Heart right ventricle (tissue), 16 donors: ENCODE data around the gene C6orf15. TPM values are rescaled to one million over a fixed set of nuclear protein-coding genes. Genes with fewer than 3 reads are reported as not detected.

Experiments
- ATAC-seq, 8 donors: fragments of 200-7000 bp; cut with Tn5 transposase; one replicate each; pipeline ENCODE4 v1.9.1; 2020; ENCODE audit warnings: mild to moderate bottlenecking in 8 of 8, moderate library complexity in 8 of 8, moderate number of reproducible peaks in 1 of 8
- DNase-seq, 2 donors: peaks; one replicate each; pipeline ENCODE4 v3.0.0-alpha.2; 2020
- H3K27ac ChIP-seq, 10 donors: fragments of 200-600 bp; sonication (generic) in 2 of 10; one replicate each; pipeline versions ENCODE4 v1.5.0 to v1.8.0; 2020 to 2022; ENCODE audit warnings: mild to moderate bottlenecking in 3 of 10
- H3K27me3 ChIP-seq, 7 donors: fragments of 200-600 bp; one replicate each; pipeline ENCODE4 v1.8.0; 2021 to 2022; ENCODE audit warnings: mild to moderate bottlenecking in 2 of 7
- H3K36me3 ChIP-seq, 9 donors: fragments of 200-600 bp; sonication (generic) in 1 of 9; one replicate each; pipeline versions ENCODE4 v1.5.0 to v1.8.0; 2020 to 2022; ENCODE audit warnings: mild to moderate bottlenecking in 2 of 9
- H3K4me1 ChIP-seq, 9 donors: fragments of 200-600 bp; sonication (generic) in 1 of 9; one replicate each; pipeline versions ENCODE4 v1.5.0 to v1.8.0; 2020 to 2022; ENCODE audit warnings: mild to moderate bottlenecking in 4 of 9
- H3K4me3 ChIP-seq, 10 donors: fragments of 200-600 bp; sonication (generic) in 2 of 10; one replicate each; pipeline versions ENCODE4 v1.5.0 to v1.8.0; 2020 to 2022; ENCODE audit warnings: mild to moderate bottlenecking in 7 of 10, moderate library complexity in 2 of 10
- H3K9me3 ChIP-seq, 11 donors: fragments of 200-600 bp in 10 of 11; sonication (generic) in 2 of 11; one replicate each; pipeline versions ENCODE4 v1.5.0 to v1.8.0; 2013 to 2022; ENCODE audit warnings: mild to moderate bottlenecking in 2 of 11, control low read depth in 1 of 11, moderate library complexity in 1 of 11
- CTCF ChIP-seq, 9 donors: fragments of 200-600 bp; sonication (generic) in 2 of 9; IDR thresholded peaks; one replicate each; pipeline versions ENCODE4 v1.5.0 to v1.8.0; 2021 to 2022; ENCODE audit warnings: antibody characterized with exemption in 9 of 9, mild to moderate bottlenecking in 5 of 9, moderate library complexity in 1 of 9
- WGBS, 2 donors: extraction: QIAGEN DNeasy Blood & Tissue Kit; methylation state at CpG; one replicate each; pipeline ENCODE4 v1.1.7; 2013; ENCODE audit warnings: inconsistent platforms in 1 of 2; 5-methylcytosine and 5-hydroxymethylcytosine counted together
- intact Hi-C, 10 donors: fragments of 100-400 bp; cut with DNase I; formaldehyde crosslinking; loops; one replicate each; pipeline versions ENCODE4 v1.11.1 to v1.14.2; 2022
- polyA plus RNA-seq, 2 donors: library from polyadenylated mRNA; stranded (reverse); fragments of 200-250 nt; gene quantifications; one replicate each; pipeline ENCODE4 v1.2.3, GENCODE V29; 2013
- total RNA-seq, 10 donors: library from RNA; stranded (reverse); fragmentation: NEBNext Ultra II Directional in 3 of 10; extraction: Animal tissue kit (Norgen Biotek cat#: 25700) in 3 of 10; gene quantifications; one replicate each; pipeline versions ENCODE4 v1.2.1 to v1.2.4, GENCODE V29; 2021 to 2023
- donor health status: Arrhythmogenic right ventricular cardiomyopathy.
- donor health status: ischemic (EF 13 %, LVEDD 7.1; RV severe dilation, severe dysfunction).
- donor health status: healthy with polysubstance abuse.
- donor health status: DM: no; HTN: yes; CAD: no.
- donor health status: DM: no; HTN: no; CAD: no.
- donor health status: ischemic (EF 25% LVEDD 6.9; RV normal size, moderate dysfunction).
- donor health status: ischemic (EF 25% LVEDD 5.7; RV mildly dilated, moderate dysfunction).
- donor health status: healthy.
- donor health status: DM: yes; HTN: yes; CAD: no.
- donor health status: Ischemic cardiomyopathy.
- donor health status: ischemic (EF 35%, LVEDD 5.7; RV mildly dilated, moderate dysfunction).
- donor health status: nonischemic (EF 11% LVEDD 7.7; RV severe dilation, severe dysfunction).
- donor health status: DM: yes; HTN: yes; CAD: no.
- donor health status: PGD.
- donor health status: ischemic (EF 29% LVEDD 5.4; RV normal size, mild dysfunction).
- donor health status: nonischemic (EF 23%, LVEDD 6.1; RV moderate dilation, normal function).

C6orf15 gene
- total and polyA plus RNA-seq, 12 donors: not detected

GRCh38 chr6:31152781-31153180, 40.4 kb upstream of the C6orf15 start:
- WGBS, 2 donors: 89 to 95% methylated on average over 7 of the region's 7 CpGs
- Histone ChIP-seq H3K27ac (no peak overlapping the region), H3K4me1 (peaks cover 3 to 11% (median 7%) of the 10 kb centered on the region in 9 donors), H3K27me3 (no peaks in the 10 kb centered on the region), H3K9me3 (no peaks in the 10 kb centered on the region), H3K4me3 (no peak overlapping the region), H3K36me3 (peaks cover 0 to 66% (median 0%) of the 10 kb centered on the region in 9 donors)
- TF ChIP-seq CTCF (IDR thresholded peaks at IDR 0.05): no peak
- intact Hi-C loops: no loop called here
- DNase-seq (no peak), ATAC-seq (no peak)

- DNase-seq (no peak), ATAC-seq (no peak)
- TF ChIP-seq CTCF (IDR thresholded peaks at IDR 0.05): no peak
- WGBS, 2 donors: 95% methylated on average over 6 of the region's 6 CpGs
- Histone ChIP-seq H3K4me3 (no peak overlapping the region), H3K27me3 (no peaks in the 10 kb centered on the region), H3K36me3 (peaks cover 0 to 70% (median under 1%) of the 10 kb centered on the region in 9 donors), H3K27ac (no peak overlapping the region), H3K9me3 (no peaks in the 10 kb centered on the region), H3K4me1 (no peaks in the 10 kb centered on the region)
- intact Hi-C loops: no loop called here
Measured at GRCh38 chr6:31149827-31150447, 37.6 kb upstream of the C6orf15 start.

GRCh38 chr6:31145386-31145785, 33.0 kb upstream of the C6orf15 start:
- TF ChIP-seq CTCF (IDR thresholded peaks at IDR 0.05): no peak
- intact Hi-C loops: no loop called here
- DNase-seq: no peak
- 96 to 97% methylated on average over 10 of the region's 10 CpGs for WGBS, 2 donors
- peaks cover 0 to 50% (median 5%) of the 10 kb centered on the region in 9 donors for H3K36me3 ChIP-seq
- H3K4me3 ChIP-seq: no peak overlapping the region
- no peaks in the 10 kb centered on the region for H3K9me3 ChIP-seq
- H3K4me1 ChIP-seq: peaks cover 9 to 28% (median 17%) of the 10 kb centered on the region in 9 donors
- ATAC-seq: no peak
- H3K27ac ChIP-seq: no peak overlapping the region
- H3K27me3 ChIP-seq: no peaks in the 10 kb centered on the region

- Histone ChIP-seq H3K27me3 (no peaks in the 10 kb centered on the region), H3K9me3 (no peaks in the 10 kb centered on the region), H3K36me3 (peaks cover 0 to 46% (median 5%) of the 10 kb centered on the region in 9 donors), H3K4me1 (peaks cover 9 to 28% (median 17%) of the 10 kb centered on the region in 9 donors), H3K27ac (no peak overlapping the region), H3K4me3 (no peak overlapping the region)
- intact Hi-C loops: loop anchor here in 1 of 10 donors (5.0 kb wide), 1 partner anchor 32 kb away; no protein-coding TSS in a partner anchor
- no peak for ATAC-seq
- no peak for TF ChIP-seq CTCF (IDR thresholded peaks at IDR 0.05)
- WGBS, 2 donors: 80 to 81% methylated on average over 11 of the region's 11 CpGs
- DNase-seq: no peak
Measured at GRCh38 chr6:31144970-31145340, 32.6 kb upstream of the C6orf15 start.
